DOHH2 (cell line): ENCODE results near the gene RUFY1.
"Not testable (repeated sequence)": the region's sequence is repeated elsewhere in the genome, so short reads cannot be mapped to it uniquely, and the experiment has no call there.

ENCODE experiments used
- H3F3A ChIP-seq: fragments of 200-600 bp; sonication (generic), shearing (Covaris generic); 2 replicates; pipeline ENCODE4 v1.6.0; 2016; ENCODE audit warnings: antibody characterized with exemption, mild to moderate bottlenecking; ENCODE audit not compliant: control insufficient read depth, insufficient read depth
- H3K27ac ChIP-seq: fragments of 200-600 bp; sonication (generic); 2 replicates; pipeline ENCODE4 v1.5.1; 2014; ENCODE audit warnings: low read depth, mild to moderate bottlenecking, low read length, moderate library complexity
- H3K27me3 ChIP-seq: fragments of 200-600 bp; sonication (generic); 2 replicates; pipeline ENCODE4 v1.6.1; 2014; ENCODE audit warnings: mild to moderate bottlenecking, low read length, mixed read lengths; ENCODE audit not compliant: control insufficient read depth
- H3K36me3 ChIP-seq: fragments of 200-600 bp; sonication (generic); 2 replicates; pipeline ENCODE4 v1.6.1; 2014; ENCODE audit warnings: mild to moderate bottlenecking, low read length, moderate library complexity, mixed read lengths; ENCODE audit not compliant: control insufficient read depth
- H3K4me1 ChIP-seq: fragments of 200-600 bp; sonication (generic); 2 replicates; pipeline ENCODE4 v1.6.1; 2014; ENCODE audit warnings: mild to moderate bottlenecking, low read length, mixed read lengths; ENCODE audit not compliant: control insufficient read depth
- H3K4me2 ChIP-seq: fragments of 200-600 bp; sonication (generic); 2 replicates; pipeline ENCODE4 v1.6.0; 2014; ENCODE audit warnings: mild to moderate bottlenecking, low read length, moderate library complexity
- H3K4me3 ChIP-seq: fragments of 200-600 bp; sonication (generic); 2 replicates; pipeline ENCODE4 v1.5.1; 2014; ENCODE audit warnings: mild to moderate bottlenecking, low read length, mixed read lengths
- H3K79me2 ChIP-seq: fragments of 200-600 bp; sonication (generic); 2 replicates; pipeline ENCODE4 v1.6.1; 2014; ENCODE audit warnings: mild to moderate bottlenecking, low read length, mixed read lengths; ENCODE audit not compliant: control insufficient read depth
- H3K9me2 ChIP-seq: fragments of 200-600 bp; sonication (generic); replicated peaks from 2 replicates; pipeline ENCODE4 v1.6.1; 2014; ENCODE audit warnings: mild to moderate bottlenecking, low read length, mixed read lengths; ENCODE audit not compliant: control insufficient read depth
- H3K9me3 ChIP-seq: fragments of 200-600 bp; sonication (generic); 2 replicates; pipeline ENCODE4 v1.6.1; 2014; ENCODE audit warnings: antibody characterized with exemption, low read length, mixed read lengths; ENCODE audit not compliant: control insufficient read depth, insufficient read depth
- H4K20me1 ChIP-seq: fragments of 200-600 bp; sonication (generic); 2 replicates; pipeline ENCODE4 v1.6.0; 2014; ENCODE audit warnings: low read depth, mild to moderate bottlenecking, antibody characterized with exemption, low read length, moderate library complexity; ENCODE audit not compliant: control insufficient read depth, insufficient read depth
- CTCF ChIP-seq: fragments of 200-600 bp; sonication (generic); IDR thresholded peaks from one replicate; pipeline ENCODE4 v1.5.1; 2014; ENCODE audit warnings: antibody characterized with exemption, mild to moderate bottlenecking, low read depth, low read length; ENCODE audit not compliant: poor library complexity, severe bottlenecking
- EZH2phosphoT487 ChIP-seq: fragments of 200-600 bp; sonication (generic); IDR thresholded peaks from 2 replicates; pipeline ENCODE4 v1.6.1; 2017; ENCODE audit warnings: borderline replicate concordance, mild to moderate bottlenecking, antibody characterized with exemption, low read length, moderate library complexity, mixed read lengths

RUFY1 gene

GRCh38 chr5:179519416-179520070 is 30.8 kb upstream of the RUFY1 start:
- not testable (repeated sequence) for H3K79me2 ChIP-seq, H3K27me3 ChIP-seq, H3K4me3 ChIP-seq, H3F3A ChIP-seq, H3K4me2 ChIP-seq, H3K27ac ChIP-seq, H3K9me3 ChIP-seq, H3K4me1 ChIP-seq, H3K36me3 ChIP-seq, H3K9me2 ChIP-seq, H4K20me1 ChIP-seq

- H3K9me3 ChIP-seq, H3K79me2 ChIP-seq, H3F3A ChIP-seq, H3K4me3 ChIP-seq, H3K27ac ChIP-seq, H3K36me3 ChIP-seq, H3K27me3 ChIP-seq, H3K9me2 ChIP-seq, H4K20me1 ChIP-seq, H3K4me1 ChIP-seq, H3K4me2 ChIP-seq: not testable (repeated sequence)
Observed at GRCh38 chr5:179522107-179522506, 28.2 kb upstream of the RUFY1 start.

- H3K79me2 ChIP-seq: peaks cover 10% of the 10 kb centered on the region
- no peaks in the 10 kb centered on the region for H4K20me1 ChIP-seq
- H3F3A ChIP-seq: 0 out of 2 replicates have a peak, but pooled peaks cover 2% of the 10 kb centered on the region
- peaks cover 19% of the 10 kb centered on the region for H3K4me1 ChIP-seq
- H3K9me3 ChIP-seq: no peaks in the 10 kb centered on the region
- H3K4me3 ChIP-seq: no peak overlapping the region
- no peak overlapping the region for H3K4me2 ChIP-seq
- H3K36me3 ChIP-seq: no peaks in the 10 kb centered on the region
- no peaks in the 10 kb centered on the region for H3K27me3 ChIP-seq
- no peak for TF ChIP-seq CTCF
- no peak for TF ChIP-seq EZH2phosphoT487
- H3K9me2 ChIP-seq: no peaks in the 10 kb centered on the region
- no peak overlapping the region for H3K27ac ChIP-seq
Observed at GRCh38 chr5:179526978-179527377, 23.4 kb upstream of the RUFY1 start.

GRCh38 chr5:179530069-179530998 is 20.0 kb upstream of the RUFY1 start:
- Histone ChIP-seq H3K4me2 (peak overlapping the region; percentile 63), H3K27ac (no peak overlapping the region)
- TF ChIP-seq EZH2phosphoT487: no peak
- peak; percentile 39 for TF ChIP-seq CTCF

More at GRCh38 chr5:179530069-179530998, 20.0 kb upstream of the RUFY1 start:
- Histone ChIP-seq H3K27me3 (no peaks in the 10 kb centered on the region), H4K20me1 (no peaks in the 10 kb centered on the region), H3K4me3 (peak overlapping the region; percentile 70), H3K79me2 (peaks cover 10% of the 10 kb centered on the region), H3K9me2 (no peaks in the 10 kb centered on the region), H3K4me1 (peaks cover 43% of the 10 kb centered on the region), H3K36me3 (no peaks in the 10 kb centered on the region), H3F3A (peaks cover 2% of the 10 kb centered on the region; the same call in 1 of the 2 replicates), H3K9me3 (no peaks in the 10 kb centered on the region)
